OCI-LY1 (cell line): ENCODE data around the gene MEFV.

Experiments used
- H2AFZ ChIP-seq: fragments of 200-600 bp; sonication (generic), shearing (Covaris generic); 2 replicates; pipeline ENCODE4 v1.6.0; 2014; ENCODE audit warnings: antibody characterized with exemption, mild to moderate bottlenecking, low read length
- H3F3A ChIP-seq: fragments of 200-600 bp; sonication (generic), shearing (Covaris generic); 2 replicates; pipeline ENCODE4 v1.6.0; 2014; ENCODE audit warnings: mild to moderate bottlenecking, antibody characterized with exemption, low read length, moderate library complexity; ENCODE audit not compliant: insufficient read depth
- H3K27ac ChIP-seq: fragments of 200-600 bp; sonication (generic); 2 replicates; pipeline ENCODE4 v1.5.1; 2014; ENCODE audit warnings: low read length, mixed run types, mild to moderate bottlenecking, low read depth; ENCODE audit not compliant: poor library complexity, severe bottlenecking
- H3K27me3 ChIP-seq: fragments of 200-600 bp; sonication (generic); 2 replicates; pipeline ENCODE4 v1.6.0; 2014; ENCODE audit warnings: antibody characterized with exemption, mild to moderate bottlenecking, low read length, moderate library complexity; ENCODE audit not compliant: insufficient read depth
- H3K36me3 ChIP-seq: fragments of 200-600 bp; sonication (generic); 2 replicates; pipeline ENCODE4 v1.6.1; 2014; ENCODE audit warnings: mild to moderate bottlenecking, antibody characterized with exemption, low read length, moderate library complexity, mixed read lengths; ENCODE audit not compliant: insufficient read depth
- H3K4me1 ChIP-seq: fragments of 200-600 bp; sonication (generic); 2 replicates; pipeline ENCODE4 v1.5.1; 2014; ENCODE audit warnings: mild to moderate bottlenecking, low read length, moderate library complexity; ENCODE audit not compliant: insufficient read depth, severe bottlenecking
- H3K4me2 ChIP-seq: fragments of 200-600 bp; sonication (generic), shearing (Covaris generic); 2 replicates; pipeline ENCODE4 v1.6.1; 2014; ENCODE audit warnings: low read length
- H3K4me3 ChIP-seq: fragments of 200-600 bp; sonication (generic); 2 replicates; pipeline ENCODE4 v1.5.1; 2014; ENCODE audit warnings: low read length, low read depth, mild to moderate bottlenecking, mixed read lengths; ENCODE audit not compliant: poor library complexity, severe bottlenecking
- H3K79me2 ChIP-seq: fragments of 200-600 bp; shearing (Covaris generic); 2 replicates; pipeline ENCODE4 v1.6.1; 2016; ENCODE audit warnings: mixed run types, low read length, mixed read lengths; ENCODE audit not compliant: insufficient read depth
- H3K9ac ChIP-seq: fragments of 200-600 bp; sonication (generic), shearing (Covaris generic); 2 replicates; pipeline ENCODE4 v1.6.1; 2014; ENCODE audit warnings: mild to moderate bottlenecking, low read length, mixed read lengths
- H3K9me2 ChIP-seq: fragments of 200-600 bp; sonication (generic), shearing (Covaris generic); 2 replicates; pipeline ENCODE4 v1.6.1; 2014; ENCODE audit warnings: low read depth, mild to moderate bottlenecking, low read length, mixed read lengths
- H3K9me3 ChIP-seq: fragments of 200-600 bp; shearing (Covaris generic); 2 replicates; pipeline ENCODE4 v1.6.1; 2014; ENCODE audit warnings: low read length, mixed read lengths
- H4K20me1 ChIP-seq: fragments of 200-600 bp; sonication (generic), shearing (Covaris generic); 2 replicates; pipeline ENCODE4 v1.6.0; 2016; ENCODE audit warnings: mild to moderate bottlenecking, low read length; ENCODE audit not compliant: insufficient read depth
- EZH2 ChIP-seq: fragments of 200-600 bp; sonication (generic), shearing (Covaris generic); IDR thresholded peaks from 2 replicates; pipeline ENCODE4 v1.8.0; 2017; ENCODE audit warnings: borderline replicate concordance, mixed run types, mild to moderate bottlenecking, antibody characterized with exemption, low read length, moderate library complexity, mixed read lengths
- TF ChIP-seq, protein P1 (sequence below): fragments of 200-600 bp; sonication (generic), shearing (Covaris generic); IDR thresholded peaks from 2 replicates; pipeline ENCODE4 v1.5.1; 2017; ENCODE audit warnings: mild to moderate bottlenecking, antibody characterized with exemption, low read length, moderate library complexity, mixed read lengths

Gene MEFV

DNA sequence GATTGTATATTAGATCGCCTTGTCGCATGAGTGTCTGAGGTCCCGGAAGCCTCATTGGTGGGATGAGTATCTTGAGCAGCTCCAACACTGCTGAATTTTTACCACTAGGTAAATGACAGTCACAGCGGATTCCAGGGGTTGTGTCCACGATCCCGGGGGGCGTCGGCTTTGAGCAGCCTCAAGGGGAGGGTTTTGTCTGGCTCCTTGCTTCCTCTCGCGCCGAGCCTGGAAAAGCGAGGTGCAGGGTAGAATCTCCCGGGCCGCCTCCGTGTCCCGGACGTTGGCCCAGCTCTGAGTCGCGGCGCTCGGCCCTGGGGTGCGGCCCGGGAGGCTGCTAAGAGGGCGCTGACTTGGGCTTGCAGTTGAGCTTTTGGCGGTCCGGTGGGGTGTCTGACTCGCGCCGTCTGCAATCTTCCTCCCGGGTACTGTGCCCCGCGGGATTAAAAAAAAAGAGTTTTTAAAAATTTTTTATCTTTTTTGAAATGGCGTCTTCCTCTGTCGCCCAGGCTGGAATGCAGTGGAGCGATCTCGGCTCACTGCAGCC, 63.9 kb downstream of the MEFV start:
- no peaks in the 10 kb centered on the region for H3K36me3 ChIP-seq
- no peaks in the 10 kb centered on the region for H3K27me3 ChIP-seq
- peaks cover 24% of the 10 kb centered on the region for H3K4me1 ChIP-seq
- H3K9ac ChIP-seq = no peak overlapping the region
- H2AFZ ChIP-seq = no peak overlapping the region
- no peaks in the 10 kb centered on the region for H3F3A ChIP-seq
- no peak overlapping the region for H3K27ac ChIP-seq
- no peaks in the 10 kb centered on the region for H3K9me3 ChIP-seq
- H3K4me2 ChIP-seq = no peak overlapping the region
- no peaks in the 10 kb centered on the region for H4K20me1 ChIP-seq
- H3K9me2 ChIP-seq = no peaks in the 10 kb centered on the region
- H3K4me3 ChIP-seq = no peak overlapping the region
- TF ChIP-seq EZH2 = no peak
- TF ChIP-seq, protein P1, sequence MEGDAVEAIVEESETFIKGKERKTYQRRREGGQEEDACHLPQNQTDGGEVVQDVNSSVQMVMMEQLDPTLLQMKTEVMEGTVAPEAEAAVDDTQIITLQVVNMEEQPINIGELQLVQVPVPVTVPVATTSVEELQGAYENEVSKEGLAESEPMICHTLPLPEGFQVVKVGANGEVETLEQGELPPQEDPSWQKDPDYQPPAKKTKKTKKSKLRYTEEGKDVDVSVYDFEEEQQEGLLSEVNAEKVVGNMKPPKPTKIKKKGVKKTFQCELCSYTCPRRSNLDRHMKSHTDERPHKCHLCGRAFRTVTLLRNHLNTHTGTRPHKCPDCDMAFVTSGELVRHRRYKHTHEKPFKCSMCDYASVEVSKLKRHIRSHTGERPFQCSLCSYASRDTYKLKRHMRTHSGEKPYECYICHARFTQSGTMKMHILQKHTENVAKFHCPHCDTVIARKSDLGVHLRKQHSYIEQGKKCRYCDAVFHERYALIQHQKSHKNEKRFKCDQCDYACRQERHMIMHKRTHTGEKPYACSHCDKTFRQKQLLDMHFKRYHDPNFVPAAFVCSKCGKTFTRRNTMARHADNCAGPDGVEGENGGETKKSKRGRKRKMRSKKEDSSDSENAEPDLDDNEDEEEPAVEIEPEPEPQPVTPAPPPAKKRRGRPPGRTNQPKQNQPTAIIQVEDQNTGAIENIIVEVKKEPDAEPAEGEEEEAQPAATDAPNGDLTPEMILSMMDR = no peak
- H3K79me2 ChIP-seq = no peaks in the 10 kb centered on the region
